Sigmoid colon (tissue), 4 donors: Measurements from ENCODE around the gene NCAPG2.

Experiments used
- EP300 ChIP-seq, 4 donors: sonication (generic); formaldehyde crosslinking; IDR thresholded peaks; one replicate each; pipeline ENCODE4 v1.6.1; 2017; ENCODE audit warnings: antibody characterized with exemption in 4 of 4
- TF ChIP-seq, protein P1 (sequence below), 4 experiments: fragments of 450-650 bp in 3 of 4; fragments of 200-600 bp in 1 of 4; IDR thresholded peaks; one replicate each; pipeline ENCODE4 v1.5.1; 2016 to 2019; ENCODE audit warnings: antibody characterized with exemption in 4 of 4, mild to moderate bottlenecking in 3 of 4, moderate library complexity in 2 of 4

DNA sequence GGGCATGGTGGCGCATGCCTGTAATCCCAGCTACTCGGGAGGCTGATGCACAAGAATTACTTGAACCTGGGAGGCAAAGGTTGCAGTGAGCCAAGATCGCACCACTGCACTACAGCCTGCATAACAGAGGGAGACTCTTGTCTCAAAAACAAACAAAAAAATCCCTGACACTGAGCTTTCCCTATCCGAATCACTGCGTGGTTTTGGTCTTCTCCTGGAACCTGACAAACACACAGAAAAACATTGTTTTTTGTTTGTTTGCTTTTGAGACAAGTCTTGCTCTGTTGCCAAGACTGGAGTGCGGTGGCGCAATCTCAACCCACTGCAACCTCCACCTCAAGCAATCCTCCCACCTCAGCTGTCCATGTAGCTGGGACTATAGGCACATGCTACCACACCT lies 66.6 kb downstream of the NCAPG2 start:
- TF ChIP-seq, protein P1, sequence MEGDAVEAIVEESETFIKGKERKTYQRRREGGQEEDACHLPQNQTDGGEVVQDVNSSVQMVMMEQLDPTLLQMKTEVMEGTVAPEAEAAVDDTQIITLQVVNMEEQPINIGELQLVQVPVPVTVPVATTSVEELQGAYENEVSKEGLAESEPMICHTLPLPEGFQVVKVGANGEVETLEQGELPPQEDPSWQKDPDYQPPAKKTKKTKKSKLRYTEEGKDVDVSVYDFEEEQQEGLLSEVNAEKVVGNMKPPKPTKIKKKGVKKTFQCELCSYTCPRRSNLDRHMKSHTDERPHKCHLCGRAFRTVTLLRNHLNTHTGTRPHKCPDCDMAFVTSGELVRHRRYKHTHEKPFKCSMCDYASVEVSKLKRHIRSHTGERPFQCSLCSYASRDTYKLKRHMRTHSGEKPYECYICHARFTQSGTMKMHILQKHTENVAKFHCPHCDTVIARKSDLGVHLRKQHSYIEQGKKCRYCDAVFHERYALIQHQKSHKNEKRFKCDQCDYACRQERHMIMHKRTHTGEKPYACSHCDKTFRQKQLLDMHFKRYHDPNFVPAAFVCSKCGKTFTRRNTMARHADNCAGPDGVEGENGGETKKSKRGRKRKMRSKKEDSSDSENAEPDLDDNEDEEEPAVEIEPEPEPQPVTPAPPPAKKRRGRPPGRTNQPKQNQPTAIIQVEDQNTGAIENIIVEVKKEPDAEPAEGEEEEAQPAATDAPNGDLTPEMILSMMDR (IDR thresholded peaks at IDR 0.05): no peak
- no peak for TF ChIP-seq EP300 (IDR thresholded peaks at IDR 0.05)
